A673 (cell line): ENCODE data around the gene IL12RB2. TPM values are rescaled to one million over a fixed set of nuclear protein-coding genes. Genes with fewer than 3 reads are reported as not detected.

Source experiments
- BruUV-seq: library from RNA; stranded (reverse); fragments of 400-500 nt; replicated peaks from 2 replicates; lab custom pipeline; 2021; lab: Mats Ljungman, UMichigan
- CTCF ChIA-PET: fragments of 300-600 bp; sonication (Branson Sonifier 250); formaldehyde crosslinking; loops from one replicate; lab custom pipeline; 2022; ENCODE audit warnings: antibody characterized with exemption; lab: Charles Lee
- POLR2A ChIA-PET: fragments of 300-600 bp; sonication (Branson Sonifier 250); formaldehyde crosslinking; loops from one replicate; lab custom pipeline; 2022; ENCODE audit warnings: antibody characterized with exemption; ENCODE audit not compliant: low non-redundant PET; lab: Charles Lee
- DNase-seq: peaks from one replicate; pipeline ENCODE4 v3.0.0-alpha.2; 2015; ENCODE audit warnings: low spot score
- H3K27ac ChIP-seq: fragments of 200-600 bp; sonication (generic); 2 replicates; pipeline ENCODE4 v1.5.1; 2016; ENCODE audit warnings: mixed run types, low read depth, mild to moderate bottlenecking, mixed read lengths, antibody characterized with exemption, low read length; ENCODE audit not compliant: poor library complexity, severe bottlenecking
- H3K27me3 ChIP-seq: fragments of 200-600 bp; sonication (generic); replicated peaks from 2 replicates; pipeline ENCODE4 v1.6.1; 2017; ENCODE audit warnings: mixed run types, low read depth, mild to moderate bottlenecking, mixed read lengths, antibody characterized with exemption, low read length; ENCODE audit not compliant: insufficient read depth, poor library complexity
- H3K36me3 ChIP-seq: fragments of 200-600 bp; sonication (generic); 2 replicates; pipeline ENCODE4 v1.6.1; 2016; ENCODE audit warnings: mixed run types, mild to moderate bottlenecking, mixed read lengths, antibody characterized with exemption, low read length; ENCODE audit not compliant: insufficient read depth, poor library complexity, severe bottlenecking
- H3K4me1 ChIP-seq: fragments of 200-600 bp; sonication (generic); 2 replicates; pipeline ENCODE4 v1.6.1; 2017; ENCODE audit warnings: mixed run types, mild to moderate bottlenecking, mixed read lengths, antibody characterized with exemption, low read length; ENCODE audit not compliant: insufficient read depth, poor library complexity, severe bottlenecking
- H3K4me3 ChIP-seq: fragments of 200-600 bp; sonication (generic); 2 replicates; pipeline ENCODE4 v1.5.1; 2016; ENCODE audit warnings: low read depth, mixed run types, mild to moderate bottlenecking, mixed read lengths, low read length; ENCODE audit not compliant: poor library complexity, severe bottlenecking
- H3K9me3 ChIP-seq: fragments of 200-600 bp; sonication (generic); 2 replicates; pipeline ENCODE4 v1.6.1; 2016; ENCODE audit warnings: mixed run types, low read depth, mild to moderate bottlenecking, mixed read lengths, antibody characterized with exemption, low read length; ENCODE audit not compliant: poor library complexity, severe bottlenecking
- CTCF ChIP-seq: fragments of 300-800, 200-600 bp; sonication (generic); conservative IDR thresholded peaks from 2 replicates; pipeline ENCODE4 v1.5.1; 2017; ENCODE audit warnings: low read depth, mild to moderate bottlenecking, antibody characterized with exemption, low read length, moderate library complexity, mixed read lengths
- EZH2 ChIP-seq: fragments of 200-600 bp; sonication (generic); IDR thresholded peaks from 2 replicates; pipeline ENCODE4 v1.6.1; 2017; ENCODE audit warnings: borderline replicate concordance, low read depth, mild to moderate bottlenecking, mixed read lengths, antibody characterized with exemption, low read length; ENCODE audit not compliant: poor library complexity, severe bottlenecking
- intact Hi-C: fragments of 100-400 bp; cut with micrococcal nuclease; formaldehyde crosslinking; loops from one replicate; pipeline ENCODE4 v1.10.0; 2022; ENCODE audit not compliant: unreplicated experiment
- total RNA-seq: library from RNA; stranded (reverse); gene quantifications from 2 replicates; pipeline ENCODE4 v1.2.3, GENCODE V29; 2021

The IL12RB2 gene
- total RNA-seq, 1 experiment from 2014 or later: 0.39 TPM

GRCh38 chr1:67314696-67315095, 7.0 kb downstream of the IL12RB2 start:
- POLR2A ChIA-PET: interaction anchor here (0.6 kb wide), 1 partner anchor 385 kb away, joined by 3 read pairs; no protein-coding TSS in a partner anchor
- no peaks in the 10 kb centered on the region for H3K4me1 ChIP-seq
- BruUV-seq: no TSS peak
- H3K27ac ChIP-seq: no peak overlapping the region
- intact Hi-C loops: no loop called here
- CTCF ChIA-PET: no interaction called here
- H3K27me3 ChIP-seq: no peaks in the 10 kb centered on the region
- no peak for DNase-seq
- TF ChIP-seq CTCF: no peak
- TF ChIP-seq EZH2: no peak
- no peaks in the 10 kb centered on the region for H3K36me3 ChIP-seq
- no peaks in the 10 kb centered on the region for H3K9me3 ChIP-seq
- H3K4me3 ChIP-seq: no peak overlapping the region

GRCh38 chr1:67316180-67316902, 8.7 kb downstream of the IL12RB2 start:
- CTCF ChIA-PET: no interaction called here
- POLR2A ChIA-PET: no interaction called here
- no TSS peak for BruUV-seq

GRCh38 chr1:67316918-67317317, 9.2 kb downstream of the IL12RB2 start:
- no peak for DNase-seq
- intact Hi-C loops: no loop called here
- H3K9me3 ChIP-seq: no peaks in the 10 kb centered on the region
- no peaks in the 10 kb centered on the region for H3K27me3 ChIP-seq
- POLR2A ChIA-PET: no interaction called here
- no peak overlapping the region for H3K27ac ChIP-seq
- H3K4me1 ChIP-seq: no peaks in the 10 kb centered on the region
- BruUV-seq: no TSS peak
- TF ChIP-seq EZH2 (no peak), CTCF (no peak)
- no peaks in the 10 kb centered on the region for H3K36me3 ChIP-seq
- no peak overlapping the region for H3K4me3 ChIP-seq
- CTCF ChIA-PET: no interaction called here

More at GRCh38 chr1:67316180-67316902, 8.7 kb downstream of the IL12RB2 start:
- TF ChIP-seq CTCF: no peak
- TF ChIP-seq EZH2: no peak
- intact Hi-C loops: no loop called here
- H3K27me3 ChIP-seq: no peaks in the 10 kb centered on the region
- no peaks in the 10 kb centered on the region for H3K36me3 ChIP-seq
- no peaks in the 10 kb centered on the region for H3K4me1 ChIP-seq
- no peak overlapping the region for H3K4me3 ChIP-seq
- DNase-seq: no peak
- no peaks in the 10 kb centered on the region for H3K9me3 ChIP-seq
- no peak overlapping the region for H3K27ac ChIP-seq
